ENCODE results near the gene USP33. TPM values are rescaled to one million over a fixed set of nuclear protein-coding genes. Genes with fewer than 3 reads are reported as not detected.
"Not testable (repeated sequence)": the region's sequence is repeated elsewhere in the genome, so short reads cannot be mapped to it uniquely, and the experiment has no call there.

USP33 gene
- total RNA-seq, 2 experiments from 2014 or later, result 35.8 to 36.2 TPM

DNA sequence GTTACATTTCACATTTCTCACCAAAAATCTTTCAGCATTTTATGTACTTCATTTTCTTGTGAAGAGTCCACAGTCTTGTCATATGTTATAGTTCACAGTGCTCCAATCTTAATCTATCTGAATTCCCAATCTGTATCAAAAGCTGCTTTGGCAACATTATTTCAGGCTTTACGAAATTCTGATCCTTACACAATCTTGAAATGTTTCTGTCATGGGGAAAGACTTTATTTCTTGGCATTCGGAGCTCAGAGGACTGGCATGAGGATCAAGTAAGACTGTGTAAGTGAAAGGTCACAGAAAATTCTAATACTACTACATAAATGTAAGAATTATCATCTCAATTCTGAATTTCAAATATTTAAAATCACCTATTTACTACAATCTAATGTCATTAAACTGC lies 2.0 kb downstream of the USP33 start:
- ATAC-seq (no peak), DNase-seq (no peak)
- H3K27ac Mint-ChIP-seq, result peak overlapping the region; percentile 5
- ChIA-PET CTCF (interaction anchor here (1.3 kb wide), 1 partner anchor 23 kb away, joined by 3 read pairs; no protein-coding TSS in a partner anchor), POLR2A (no interaction called here)
- no peak for TF ChIP-seq CTCF (IDR thresholded peaks at IDR 0.05)
- no peaks in the 10 kb centered on the region for H3K27me3 Mint-ChIP-seq
- H3K36me3 Mint-ChIP-seq (ENCODE audit: low read depth), result no peaks in the 10 kb centered on the region
- H3K9me3 Mint-ChIP-seq, result no peaks in the 10 kb centered on the region
- intact Hi-C loops (cut with micrococcal nuclease), result no loop called here
- peaks cover 49% of the 10 kb centered on the region for H3K4me1 Mint-ChIP-seq (ENCODE audit: low read depth)
- H3K4me3 Mint-ChIP-seq, result peak overlapping the region; percentile 81

DNA sequence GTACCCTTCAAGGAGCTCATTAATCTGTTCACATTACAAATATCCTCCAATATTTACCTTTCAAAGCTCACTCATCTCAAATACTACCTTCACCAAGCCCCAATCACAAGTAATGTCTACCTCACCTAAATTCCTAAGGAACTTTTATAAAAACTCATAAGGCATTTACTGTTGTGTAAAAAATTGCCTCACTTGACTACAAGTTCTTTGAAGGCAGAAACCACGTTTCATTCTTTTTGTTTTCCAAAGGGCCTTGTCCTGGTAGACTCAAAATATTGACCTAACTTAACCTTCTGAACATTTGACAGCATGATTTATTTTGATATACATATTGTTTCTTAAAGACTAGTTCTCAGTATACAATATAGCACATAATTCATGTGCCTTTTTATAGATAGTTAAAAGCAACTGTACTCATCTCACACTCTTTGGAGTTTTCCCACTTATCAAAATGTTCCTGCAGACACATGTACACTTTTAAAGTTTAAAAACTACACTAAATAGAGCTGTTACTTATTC lies 2.5 kb downstream of the USP33 start:
- CTCF ChIA-PET, result interaction anchor here (1.0 to 1.3 kb wide), 3 partner anchors 23 to 56 kb away, joined by 3 to 4 read pairs (median 3); no protein-coding TSS in a partner anchor
- peak overlapping the region; percentile 81 for H3K4me3 Mint-ChIP-seq
- intact Hi-C loops (cut with micrococcal nuclease), result no loop called here
- H3K27ac Mint-ChIP-seq, result peak overlapping the region; percentile 5
- TF ChIP-seq CTCF (IDR thresholded peaks at IDR 0.05), result no peak
- H3K4me1 Mint-ChIP-seq (ENCODE audit: low read depth), result peaks cover 51% of the 10 kb centered on the region
- POLR2A ChIA-PET, result interaction anchor here (1.1 kb wide), 2 partner anchors 18 to 74 kb away, joined by 3 to 4 read pairs; no protein-coding TSS in a partner anchor
- no peak for DNase-seq
- H3K27me3 Mint-ChIP-seq, result no peaks in the 10 kb centered on the region
- no peaks in the 10 kb centered on the region for H3K9me3 Mint-ChIP-seq
- no peaks in the 10 kb centered on the region for H3K36me3 Mint-ChIP-seq (ENCODE audit: low read depth)
- ATAC-seq, result no peak

DNA sequence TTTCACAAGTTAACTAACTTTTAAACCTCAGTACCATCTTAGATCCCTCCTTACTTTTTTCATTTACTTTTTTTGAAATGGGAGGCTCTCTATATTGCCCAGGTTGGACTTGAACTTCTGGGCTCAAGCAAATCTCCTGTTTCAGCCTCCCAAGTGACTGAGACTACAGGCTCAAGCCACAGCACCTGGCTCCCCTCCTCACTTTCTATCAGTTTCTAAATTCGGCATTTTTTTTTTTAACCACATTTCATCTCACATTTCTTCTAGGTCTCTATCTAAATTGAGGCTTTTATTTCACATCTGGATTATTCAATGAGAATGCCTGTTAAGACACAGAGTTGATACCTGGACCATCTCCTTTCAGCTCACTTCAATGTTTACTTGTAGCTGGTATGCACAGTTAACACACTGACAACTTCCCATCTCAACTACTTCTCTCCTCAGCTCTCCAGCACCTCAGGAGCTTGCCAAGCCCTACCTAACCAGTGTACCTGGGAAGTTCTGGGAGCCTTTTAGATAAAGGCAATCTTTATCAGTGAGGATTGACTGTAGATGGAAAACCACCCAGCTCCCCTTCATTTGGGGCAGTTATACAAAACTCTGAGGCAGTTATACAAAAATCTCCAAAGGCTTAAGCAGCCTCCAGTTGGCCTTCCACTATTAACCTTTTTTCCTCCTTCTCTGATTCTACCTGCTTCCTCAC lies 3.4 kb downstream of the USP33 start:
- TF ChIP-seq CTCF (IDR thresholded peaks at IDR 0.05), result no peak
- ATAC-seq, result no peak
- no peak for DNase-seq
- intact Hi-C loops (cut with micrococcal nuclease), result no loop called here
- Mint-ChIP-seq H3K36me3 (ENCODE audit: low read depth) (no peaks in the 10 kb centered on the region), H3K4me1 (ENCODE audit: low read depth) (peaks cover 46% of the 10 kb centered on the region), H3K27ac (peak overlapping the region; percentile 21), H3K9me3 (no peaks in the 10 kb centered on the region), H3K27me3 (no peaks in the 10 kb centered on the region), H3K4me3 (peak overlapping the region; percentile 29)
- POLR2A ChIA-PET, result interaction anchor here (1.1 kb wide), 2 partner anchors 19 to 73 kb away, joined by 3 to 4 read pairs; no protein-coding TSS in a partner anchor
- CTCF ChIA-PET, result interaction anchor here (1.0 to 1.3 kb wide), 3 partner anchors 24 to 57 kb away, joined by 3 to 4 read pairs (median 3); no protein-coding TSS in a partner anchor

GRCh38 chr1:77749489-77749888 lies 10.2 kb downstream of the USP33 start:
- ATAC-seq; DNase-seq; H3K9me3 Mint-ChIP-seq; POLR2A ChIA-PET; H3K27ac Mint-ChIP-seq; H3K27me3 Mint-ChIP-seq; H3K36me3 Mint-ChIP-seq (ENCODE audit: low read depth); intact Hi-C loops (cut with micrococcal nuclease); H3K4me3 Mint-ChIP-seq: not testable (repeated sequence)
- peaks cover 56% of the 10 kb centered on the region for H3K4me1 Mint-ChIP-seq (ENCODE audit: low read depth)
- CTCF ChIA-PET, result interaction anchor here (1.5 kb wide), 1 partner anchor 19 kb away, joined by 5 read pairs; no protein-coding TSS in a partner anchor

DNA sequence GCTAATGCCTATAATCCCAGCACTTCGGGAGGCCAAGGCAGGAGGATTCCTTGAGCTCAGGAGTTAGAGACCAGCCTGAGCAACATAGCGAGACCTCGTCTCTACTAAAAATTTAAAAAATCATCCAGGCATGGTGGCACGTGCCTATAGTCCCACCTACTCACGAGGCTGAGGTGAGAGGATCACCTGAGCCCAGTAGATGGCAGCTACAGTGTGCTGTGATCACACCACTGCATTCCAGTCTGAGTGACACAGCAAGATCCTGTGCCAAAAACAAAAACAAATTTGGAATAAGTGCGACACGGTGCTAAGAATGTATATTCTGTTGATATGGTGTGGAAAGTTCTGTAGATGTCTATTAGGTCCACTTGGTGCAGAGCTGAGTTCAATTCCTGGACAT lies 15.1 kb downstream of the USP33 start:
- Mint-ChIP-seq H3K27me3 (no peaks in the 10 kb centered on the region), H3K4me1 (ENCODE audit: low read depth) (peaks cover 46% of the 10 kb centered on the region), H3K27ac (no peak overlapping the region), H3K9me3 (no peaks in the 10 kb centered on the region), H3K4me3 (no peak overlapping the region), H3K36me3 (ENCODE audit: low read depth) (peaks cover 12% of the 10 kb centered on the region)
- no peak for ATAC-seq
- intact Hi-C loops (cut with micrococcal nuclease), result no loop called here
- CTCF ChIA-PET, result no interaction called here
- TF ChIP-seq CTCF (IDR thresholded peaks at IDR 0.05), result no peak
- POLR2A ChIA-PET, result interaction anchor here (1.7 kb wide), 1 partner anchor 12 kb away, joined by 4 read pairs; no protein-coding TSS in a partner anchor
- DNase-seq, result no peak

All from activated CD8-positive, alpha-beta T cell treated with anti-CD3 and anti-CD28 coated beads for 36 hours (primary cell).